Embryonic facial prominence (tissue), 1 donor: ENCODE data around the gene ERP44.
"Not testable (repeated sequence)": the region's sequence is repeated elsewhere in the genome, so short reads cannot be mapped to it uniquely, and the experiment has no call there.

Experiments used
- DNase-seq: peaks from one replicate; pipeline ENCODE4 v3.0.0-alpha.2; 2016; ENCODE audit errors: extremely low spot score

ERP44 gene

DNA sequence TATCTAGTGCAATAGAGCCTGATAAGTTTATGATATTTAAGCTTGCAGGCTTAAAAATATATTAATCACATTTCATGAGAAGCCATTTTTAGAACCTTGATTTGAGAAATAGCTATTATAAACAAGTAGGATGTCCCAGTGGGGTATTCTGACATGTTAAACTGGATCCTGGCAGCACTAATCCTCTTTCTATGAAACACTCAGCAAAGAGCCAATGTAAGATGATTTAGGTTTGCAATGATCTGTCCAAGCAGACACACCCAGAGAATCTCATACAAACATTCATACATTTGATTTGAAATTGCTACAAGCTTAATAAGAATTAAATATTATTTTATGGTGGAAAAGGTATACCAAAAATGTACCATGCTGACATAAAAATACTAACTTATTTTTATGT lies 86.5 kb downstream of the ERP44 start:
- DNase-seq, result no peak

DNA sequence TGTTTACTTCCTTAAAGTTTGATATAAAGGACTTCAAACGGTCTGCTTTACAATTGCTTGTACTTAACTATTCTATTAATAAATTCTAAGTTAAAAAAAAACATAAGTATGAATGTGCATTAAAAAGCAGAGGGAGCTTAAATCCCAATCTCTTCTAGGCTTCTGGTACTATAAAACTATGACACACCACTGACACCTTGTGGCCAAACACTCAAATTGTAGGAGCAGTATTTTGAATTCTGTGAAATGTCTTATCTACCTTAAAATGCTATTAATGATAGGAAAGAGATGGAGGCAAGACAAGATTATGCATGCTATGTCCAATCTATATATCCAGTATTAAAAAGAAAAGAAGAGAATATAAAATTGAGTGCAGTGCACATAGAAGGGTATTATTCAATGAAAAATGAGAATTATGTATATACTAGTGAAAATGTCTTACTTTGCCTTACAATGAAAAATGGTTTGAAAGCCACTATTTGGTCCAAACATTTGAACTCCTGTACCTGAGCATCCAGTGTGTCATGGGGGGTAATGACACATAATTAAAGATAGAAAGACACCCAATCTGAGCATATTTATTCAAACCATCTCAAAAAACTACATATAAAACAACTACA lies 87.6 kb downstream of the ERP44 start:
- DNase-seq, result no peak

DNA sequence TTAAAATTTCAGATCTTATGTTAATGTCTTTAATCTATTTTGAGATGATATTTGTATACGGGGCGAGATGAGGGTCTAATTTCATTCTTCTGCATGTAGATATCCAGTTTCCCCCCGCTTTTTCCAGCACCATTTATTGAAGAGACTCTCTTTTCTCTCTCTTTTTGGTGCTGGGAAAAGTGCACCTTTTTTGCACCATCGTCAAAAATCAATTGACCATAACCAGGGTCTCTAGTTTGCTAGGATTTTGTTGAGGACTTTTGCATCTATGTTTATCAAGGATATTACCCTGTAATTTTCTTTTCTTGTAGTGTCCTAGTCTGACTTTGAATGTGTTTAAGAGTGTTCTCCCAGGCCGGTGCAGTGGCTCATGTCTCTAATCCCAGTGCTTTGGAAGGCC lies 99.0 kb downstream of the ERP44 start:
- no peak for DNase-seq

DNA sequence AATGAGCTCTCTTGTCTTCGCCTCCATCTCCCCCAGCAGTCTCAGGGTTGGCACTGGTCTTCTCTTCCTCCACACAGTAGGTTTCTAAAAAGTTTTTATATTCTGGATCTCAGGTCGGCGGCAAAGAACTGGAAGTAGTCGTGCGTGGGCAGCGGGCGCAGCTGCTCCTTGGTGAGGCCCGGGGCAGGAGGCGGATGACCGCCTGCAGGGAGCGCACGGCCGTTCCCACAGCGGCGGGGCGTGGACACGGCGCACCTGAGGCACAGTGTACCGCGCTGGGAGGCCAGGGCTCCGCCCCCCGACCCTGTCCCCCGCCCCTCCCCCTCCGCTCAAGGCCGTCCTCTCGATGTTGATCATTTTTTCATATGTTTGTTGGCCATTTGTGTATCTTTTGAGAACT lies 99.9 kb downstream of the ERP44 start:
- no peak for DNase-seq

GRCh38 chr9:99998266-99998665 lies 100.5 kb downstream of the ERP44 start:
- no peak for DNase-seq

GRCh38 chr9:99990508-99990907 lies 108.3 kb downstream of the ERP44 start:
- not testable (repeated sequence) for DNase-seq

DNA sequence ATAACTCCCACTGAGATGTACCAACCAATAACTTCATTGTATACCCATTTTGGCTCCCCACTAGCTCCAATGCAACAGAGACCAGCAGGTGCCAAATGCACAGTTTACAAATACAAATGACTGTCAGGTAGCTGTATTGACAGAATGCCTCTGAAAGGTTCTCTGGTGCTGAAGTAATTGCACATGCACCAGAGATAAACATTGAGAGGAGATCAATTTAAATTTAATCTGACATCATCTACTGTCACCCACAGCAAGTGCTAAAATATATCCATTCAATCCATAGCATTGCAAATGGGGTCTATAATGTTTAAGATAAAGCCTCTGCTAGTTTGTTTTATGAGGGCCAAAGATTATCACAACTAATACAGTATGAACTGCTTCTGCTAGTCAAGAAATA lies 112.2 kb downstream of the ERP44 start:
- no peak for DNase-seq

DNA sequence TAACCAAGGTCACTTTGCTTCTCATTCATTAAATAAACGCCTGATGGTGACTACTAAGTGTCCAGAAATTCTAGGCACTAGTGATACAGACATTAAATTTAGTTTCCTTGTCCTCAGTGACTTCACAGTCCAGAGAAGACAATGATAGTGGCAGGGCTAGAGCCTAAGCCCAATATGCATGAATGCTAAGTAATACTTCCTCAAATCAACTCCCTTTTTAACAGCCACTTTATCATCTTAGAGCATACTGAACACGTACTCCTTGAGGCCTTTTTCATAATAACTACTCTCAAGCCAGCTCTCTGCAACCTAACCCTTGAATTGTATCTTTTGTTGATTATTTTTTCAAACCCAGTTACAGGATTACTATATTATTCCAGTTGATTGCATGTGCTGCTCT lies 118.2 kb downstream of the ERP44 start:
- DNase-seq, result no peak

DNA sequence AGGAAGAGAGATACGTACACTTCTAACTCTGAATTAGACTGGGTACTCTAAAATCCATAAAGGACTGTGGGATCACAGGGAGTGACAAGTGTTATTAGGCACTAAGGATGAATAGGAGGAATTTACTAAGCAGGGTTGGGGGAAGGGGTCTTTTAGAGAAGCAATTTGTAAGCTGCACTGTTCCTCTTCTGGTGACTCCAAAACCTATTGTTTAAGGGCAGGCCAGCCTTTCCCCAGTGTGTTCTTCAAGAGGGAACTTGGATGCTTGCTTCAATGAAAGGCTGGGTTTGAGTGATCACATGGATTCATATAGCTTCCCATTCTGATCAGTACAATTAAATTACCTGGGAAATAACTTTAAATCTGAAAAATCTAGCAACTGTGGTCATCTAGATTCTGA lies 120.6 kb downstream of the ERP44 start:
- DNase-seq, result no peak

DNA sequence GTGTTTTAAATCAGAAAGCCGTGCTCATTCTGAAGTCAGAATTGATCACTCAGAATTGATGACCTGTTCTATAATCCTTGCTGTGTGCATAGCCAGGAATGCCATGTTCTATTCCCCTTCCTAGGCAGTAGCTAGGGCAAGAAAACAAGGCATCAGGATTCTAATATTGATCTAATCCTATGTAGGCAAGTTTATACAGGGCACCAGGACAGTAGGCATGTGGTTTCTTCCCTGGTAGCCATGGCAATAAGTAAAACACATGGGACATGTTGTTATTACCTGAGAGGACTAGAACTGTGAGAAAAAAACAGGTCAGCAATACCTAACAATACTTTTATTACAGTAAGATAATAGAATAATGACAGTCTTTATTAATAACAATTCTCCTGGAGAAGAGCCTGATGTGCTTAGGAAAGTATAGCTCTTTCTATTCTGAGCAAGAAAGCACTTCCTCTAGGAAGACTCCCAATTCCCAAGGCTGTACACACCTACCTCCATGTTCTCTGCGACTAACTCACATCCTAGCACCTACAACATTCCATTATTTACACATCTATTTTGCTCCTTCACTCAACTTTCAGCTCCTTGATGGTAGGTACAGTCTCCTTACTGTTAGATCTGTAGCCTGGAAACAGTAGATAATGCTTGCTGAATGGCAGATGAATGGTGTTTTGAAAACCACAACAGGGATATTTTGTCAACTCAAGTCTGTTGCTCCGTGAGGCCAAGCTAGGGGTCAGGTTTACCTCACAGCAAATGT lies 121.6 kb downstream of the ERP44 start:
- no peak for DNase-seq

DNA sequence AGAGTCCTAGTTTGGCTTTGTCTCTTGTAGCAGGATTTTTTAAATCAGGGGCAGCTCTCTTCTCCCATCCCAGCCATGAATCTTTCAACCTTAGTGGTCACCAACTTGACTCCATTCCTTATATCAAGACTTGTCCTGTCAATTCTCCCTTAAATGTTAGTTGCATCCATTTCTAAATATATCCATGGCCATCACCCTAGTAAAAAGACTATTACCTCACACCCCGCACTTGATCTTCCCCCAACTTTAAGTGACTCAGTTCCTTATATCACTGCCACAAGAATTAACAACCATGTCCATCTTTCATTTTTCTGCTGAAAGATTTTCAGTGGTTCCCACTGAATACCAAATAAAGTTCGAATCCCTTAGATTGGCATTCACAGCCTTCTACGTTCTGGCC lies 125.3 kb downstream of the ERP44 start:
- DNase-seq, result no peak

GRCh38 chr9:99971410-99971809 lies 127.4 kb downstream of the ERP44 start:
- DNase-seq, result no peak

DNA sequence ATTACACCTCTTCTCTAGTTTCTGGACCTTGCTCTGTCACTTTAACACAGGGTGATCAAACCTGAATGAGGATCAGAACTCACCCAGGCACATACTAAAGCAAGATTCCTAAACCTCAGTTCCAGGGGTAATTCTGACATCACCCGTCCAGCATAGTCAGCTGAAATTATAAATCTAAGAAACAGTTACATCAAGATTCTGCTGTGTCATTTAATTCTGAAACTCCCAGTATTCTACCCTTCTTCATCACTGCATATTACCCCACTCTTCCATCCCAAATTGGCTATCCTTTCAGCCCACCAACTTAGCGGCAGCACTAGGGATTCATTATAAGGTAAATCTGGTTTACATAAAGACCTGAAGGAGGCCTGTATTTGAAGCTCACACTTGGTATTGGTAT lies 128.3 kb downstream of the ERP44 start:
- no peak for DNase-seq

- no peak for DNase-seq
Measured at GRCh38 chr9:99967457-99967856, 131.3 kb downstream of the ERP44 start.

DNA sequence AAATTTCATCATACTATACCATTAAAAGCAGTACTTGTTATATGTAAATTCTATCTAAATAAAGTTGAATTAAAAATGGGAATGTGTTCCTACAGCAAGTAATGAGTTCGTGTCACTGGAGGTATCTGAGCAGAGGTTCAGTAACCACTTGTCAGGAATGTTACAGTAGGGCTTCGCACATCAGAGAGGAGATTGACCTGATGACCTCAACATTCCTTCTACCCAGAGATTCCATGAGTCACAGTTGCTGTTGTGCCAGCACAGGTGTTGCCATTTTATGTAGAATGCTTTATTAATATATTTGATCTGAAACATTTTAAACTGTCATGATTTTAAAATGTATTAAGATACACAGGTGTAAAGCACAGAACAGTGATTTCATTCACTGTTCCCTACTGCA lies 132.1 kb downstream of the ERP44 start:
- DNase-seq, result no peak

- no peak for DNase-seq
Measured at GRCh38 chr9:99966001-99966400, 132.8 kb downstream of the ERP44 start.

GRCh38 chr9:99964336-99964735 lies 134.5 kb downstream of the ERP44 start:
- DNase-seq, result no peak

GRCh38 chr9:99962680-99963261 lies 136.0 kb downstream of the ERP44 start:
- DNase-seq, result no peak

- DNase-seq, result no peak
Measured at GRCh38 chr9:99955606-99956005, 143.2 kb downstream of the ERP44 start.

DNA sequence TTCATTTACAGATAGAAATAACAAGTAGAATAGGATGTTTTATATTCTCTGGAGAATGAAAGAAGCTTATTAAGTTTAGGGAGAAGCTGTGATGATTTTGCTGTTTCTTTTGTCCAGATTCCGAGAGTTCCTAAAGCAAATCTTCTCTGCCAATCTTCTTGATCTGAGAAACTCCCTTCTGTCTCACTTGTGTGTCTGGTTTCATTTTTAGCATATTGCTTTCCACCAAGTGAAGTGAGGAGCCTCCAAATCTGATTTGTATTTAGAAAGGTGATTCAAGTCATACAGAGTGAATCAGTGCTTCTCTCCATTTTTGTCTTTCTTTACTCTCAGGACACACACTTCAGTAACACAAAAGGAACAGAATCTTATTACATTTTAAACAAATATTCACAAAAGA lies 144.0 kb downstream of the ERP44 start:
- no peak for DNase-seq

DNA sequence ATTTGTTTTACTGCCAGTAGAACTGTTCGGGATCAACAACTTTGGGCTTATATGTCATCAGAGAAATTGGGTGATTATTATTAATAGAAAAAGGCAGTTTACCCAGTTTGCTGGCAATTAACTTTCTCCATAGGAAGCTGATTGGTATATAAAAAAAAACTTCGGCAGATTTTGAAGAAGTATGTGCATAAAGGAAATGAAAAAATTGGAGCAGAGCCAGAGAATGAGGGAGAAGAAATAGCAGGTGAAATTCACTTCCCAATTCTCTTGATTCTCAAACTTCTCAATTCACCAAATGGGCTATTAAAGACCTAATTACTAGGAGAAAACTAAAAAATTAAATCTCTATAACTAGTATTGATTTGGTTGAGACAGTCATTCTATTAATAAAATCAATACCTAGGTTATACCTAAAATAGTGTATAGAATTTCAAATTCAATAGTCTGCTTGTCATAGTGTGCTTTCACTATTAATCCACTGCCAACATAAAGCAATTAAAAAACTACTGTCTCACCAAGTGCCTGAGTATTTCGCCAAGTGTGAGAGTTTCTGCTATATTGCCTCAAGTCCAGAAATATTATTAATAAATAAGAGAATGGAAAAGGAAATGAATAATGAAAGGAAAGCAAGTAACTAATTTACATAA lies 144.8 kb downstream of the ERP44 start:
- no peak for DNase-seq

- no peak for DNase-seq
Measured at GRCh38 chr9:99948896-99949295, 149.9 kb downstream of the ERP44 start.

GRCh38 chr9:99948482-99948881 lies 150.3 kb downstream of the ERP44 start:
- no peak for DNase-seq
